PC-9 (cell line): Measurements from ENCODE around the gene MT2A. TPM values are rescaled to one million over a fixed set of nuclear protein-coding genes. Genes with fewer than 3 reads are reported as not detected.
A peak's percentile ranks its signal among the peaks of the same experiment; 100 is the strongest.

Experiments
- BruUV-seq: library from RNA; stranded (reverse); fragments of 400-500 nt; replicated peaks from 2 replicates; lab custom pipeline; 2021; lab: Mats Ljungman, UMichigan
- CTCF ChIA-PET: fragments of 300-600 bp; sonication (Branson Sonifier 250); formaldehyde crosslinking; loops from one replicate; lab custom pipeline; 2022; ENCODE audit warnings: antibody characterized with exemption; lab: Charles Lee
- POLR2A ChIA-PET: fragments of 300-600 bp; sonication (Branson Sonifier 250); formaldehyde crosslinking; loops from one replicate; lab custom pipeline; 2022; ENCODE audit warnings: antibody characterized with exemption; ENCODE audit not compliant: unreplicated experiment; lab: Charles Lee
- DNase-seq, 2 experiments: peaks; one replicate each; pipeline versions ENCODE4 v3.0.0 to v3.0.0-alpha.2; 2015 to 2022; ENCODE audit warnings: mixed read lengths in 1 of 2
- H2AFZ ChIP-seq: fragments of 200-600 bp; sonication (generic); 2 replicates; pipeline ENCODE4 v1.8.1; 2017; ENCODE audit warnings: antibody characterized with exemption
- H3F3A ChIP-seq: fragments of 200-600 bp; sonication (generic); 2 replicates; pipeline ENCODE4 v1.8.1; 2017; ENCODE audit warnings: antibody characterized with exemption, mild to moderate bottlenecking, low read depth; ENCODE audit not compliant: insufficient read depth
- H3K27ac ChIP-seq: fragments of 200-600 bp; sonication (generic); 2 replicates; pipeline ENCODE4 v1.6.1; 2016; ENCODE audit warnings: mixed run types
- H3K27me3 ChIP-seq: fragments of 200-600 bp; sonication (generic); 2 replicates; pipeline ENCODE4 v1.6.1; 2016; ENCODE audit warnings: low read depth, mixed run types; ENCODE audit not compliant: insufficient read depth
- H3K36me3 ChIP-seq: fragments of 200-600 bp; sonication (generic); 2 replicates; pipeline ENCODE4 v1.6.1; 2016; ENCODE audit warnings: low read depth, mixed run types
- H3K4me1 ChIP-seq: fragments of 200-600 bp; sonication (generic); replicated peaks from 2 replicates; pipeline ENCODE4 v1.6.1; 2016; ENCODE audit warnings: mixed run types; ENCODE audit not compliant: insufficient read depth
- H3K4me2 ChIP-seq: fragments of 200-600 bp; sonication (generic); 2 replicates; pipeline ENCODE4 v1.6.1; 2017; ENCODE audit warnings: mixed run types
- H3K4me3 ChIP-seq: fragments of 200-600 bp; sonication (generic); 2 replicates; pipeline ENCODE4 v1.6.1; 2016; ENCODE audit warnings: mixed run types
- H3K79me2 ChIP-seq: fragments of 200-600 bp; sonication (generic); 2 replicates; pipeline ENCODE4 v1.6.1; 2017; ENCODE audit warnings: low read depth, mixed run types
- H3K9me2 ChIP-seq: fragments of 200-600 bp; sonication (generic); 2 replicates; pipeline ENCODE4 v1.8.1; 2017; ENCODE audit warnings: mild to moderate bottlenecking; ENCODE audit not compliant: insufficient read depth
- H3K9me3 ChIP-seq: fragments of 200-600 bp; sonication (generic); 2 replicates; pipeline ENCODE4 v1.8.1; 2016; ENCODE audit warnings: low read depth; ENCODE audit not compliant: insufficient read depth
- H4K20me1 ChIP-seq: fragments of 200-600 bp; sonication (generic); 2 replicates; pipeline ENCODE4 v1.8.1; 2017; ENCODE audit not compliant: insufficient read depth
- CTCF ChIP-seq: fragments of 200-600 bp; sonication (generic); conservative IDR thresholded peaks from 2 replicates; pipeline ENCODE4 v1.6.1; 2017; ENCODE audit warnings: mixed run types, antibody characterized with exemption, mild to moderate bottlenecking, moderate library complexity
- EZH2 ChIP-seq: fragments of 200-600 bp; sonication (generic); IDR thresholded peaks from 2 replicates; pipeline ENCODE4 v1.8.0; 2017; ENCODE audit warnings: antibody characterized with exemption, low read depth
- intact Hi-C: fragments of 100-400 bp; cut with micrococcal nuclease; formaldehyde crosslinking; loops from one replicate; pipeline ENCODE4 v1.10.0; 2022; ENCODE audit not compliant: unreplicated experiment
- total RNA-seq: library from RNA; stranded (reverse); gene quantifications from 2 replicates; pipeline ENCODE4 v1.2.3, GENCODE V29; 2021

Gene MT2A
- total RNA-seq, 1 experiment from 2014 or later: 203 TPM

- H2AFZ ChIP-seq: no peak overlapping the region
- intact Hi-C loops: loop anchor here (1.0 to 5.0 kb wide), 3 partner anchors 35 to 42 kb away; partner anchors contain the start of genes MT1X and MT2A
Measured at GRCh38 chr16:56643080-56643778, 34.8 kb downstream of the MT2A start.

DNA sequence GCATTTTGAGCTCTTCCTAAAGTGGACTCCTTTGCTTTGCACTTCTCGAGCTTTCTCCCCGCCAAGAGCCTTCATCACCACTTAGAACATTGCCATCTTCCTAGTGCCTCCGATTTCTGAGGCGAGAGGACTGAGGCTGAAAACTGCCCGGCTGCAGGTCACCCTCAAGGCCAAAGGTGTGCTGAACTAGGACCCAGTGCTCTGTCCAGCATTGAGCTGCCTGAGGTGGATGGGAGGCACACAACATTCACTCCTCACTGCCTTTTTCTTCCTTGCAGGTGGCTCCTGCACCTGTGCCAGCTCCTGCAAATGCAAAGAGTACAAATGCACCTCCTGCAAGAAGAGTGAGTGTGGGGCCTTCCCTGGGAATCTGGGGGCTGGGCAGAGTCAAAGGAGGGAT is 35.4 kb downstream of the MT2A start:
- intact Hi-C loops: loop anchor here (1.0 to 5.0 kb wide), 3 partner anchors 36 to 43 kb away; partner anchors contain the start of genes MT1X and MT2A
- Histone ChIP-seq H3K4me1 (peaks cover 34% of the 10 kb centered on the region), H3K4me2 (peak overlapping the region; percentile 71), H3K4me3 (peak overlapping the region; percentile 32; the same call in 1 of the 2 replicates), H3K36me3 (no peaks in the 10 kb centered on the region), H3K9me3 (no peaks in the 10 kb centered on the region), H3K9me2 (no peaks in the 10 kb centered on the region), H3K27me3 (no peaks in the 10 kb centered on the region), H3K27ac (no peak overlapping the region), H2AFZ (no peak overlapping the region), H4K20me1 (no peaks in the 10 kb centered on the region), H3K79me2 (no peaks in the 10 kb centered on the region), H3F3A (peaks cover 24% of the 10 kb centered on the region)
- ChIA-PET CTCF (interaction anchor here (0.6 to 1.8 kb wide), 8 partner anchors 12 to 67 kb away, joined by 3 to 13 read pairs (median 3); partner anchors contain the start of gene MT2A), POLR2A (interaction anchor here (0.5 to 0.6 kb wide), 2 partner anchors 96 to 365 kb away, joined by 4 to 6 read pairs; no protein-coding TSS in a partner anchor)
- no TSS peak for BruUV-seq
- no peak for DNase-seq
- TF ChIP-seq CTCF: 0 out of 2 replicates have a peak, but pooled peaks have one; percentile 7
- TF ChIP-seq EZH2: no peak

More at GRCh38 chr16:56643080-56643778, 34.8 kb downstream of the MT2A start:
- Histone ChIP-seq H3F3A (peaks cover 24% of the 10 kb centered on the region), H3K36me3 (no peaks in the 10 kb centered on the region), H3K4me1 (peaks cover 34% of the 10 kb centered on the region), H3K4me2 (peak overlapping the region; percentile 71), H3K27me3 (no peaks in the 10 kb centered on the region), H3K27ac (no peak overlapping the region), H3K4me3 (peak overlapping the region; percentile 32; the same call in 1 of the 2 replicates), H3K9me3 (no peaks in the 10 kb centered on the region), H3K79me2 (no peaks in the 10 kb centered on the region), H4K20me1 (no peaks in the 10 kb centered on the region), H3K9me2 (no peaks in the 10 kb centered on the region)
- POLR2A ChIA-PET: interaction anchor here (0.5 to 0.6 kb wide), 2 partner anchors 95 to 364 kb away, joined by 4 to 6 read pairs; no protein-coding TSS in a partner anchor
- peak; percentile 69 to 79 for DNase-seq
- BruUV-seq: no TSS peak
- TF ChIP-seq CTCF (peak; percentile 54), EZH2 (no peak)
- CTCF ChIA-PET: interaction anchor here (0.6 to 1.8 kb wide), 9 partner anchors 12 to 67 kb away, joined by 3 to 13 read pairs (median 3); partner anchors contain the start of gene MT2A

- Histone ChIP-seq H3K4me2 (no peak overlapping the region), H3K27me3 (no peaks in the 10 kb centered on the region), H3K79me2 (no peaks in the 10 kb centered on the region), H3K4me3 (no peak overlapping the region), H3K9me2 (no peaks in the 10 kb centered on the region), H3K4me1 (peaks cover 33% of the 10 kb centered on the region), H2AFZ (no peak overlapping the region), H4K20me1 (peaks cover 5% of the 10 kb centered on the region; the same call in 1 of the 2 replicates), H3K27ac (no peak overlapping the region), H3K9me3 (no peaks in the 10 kb centered on the region), H3K36me3 (no peaks in the 10 kb centered on the region), H3F3A (peaks cover 27% of the 10 kb centered on the region)
- ChIA-PET POLR2A (no interaction called here), CTCF (no interaction called here)
- no TSS peak for BruUV-seq
- no peak for TF ChIP-seq CTCF
- no peak for TF ChIP-seq EZH2
- intact Hi-C loops: no loop called here
- DNase-seq: no peak
Measured at GRCh38 chr16:56645311-56645710, 36.9 kb downstream of the MT2A start.
